ENCODE results near the gene HEMGN.

DNA sequence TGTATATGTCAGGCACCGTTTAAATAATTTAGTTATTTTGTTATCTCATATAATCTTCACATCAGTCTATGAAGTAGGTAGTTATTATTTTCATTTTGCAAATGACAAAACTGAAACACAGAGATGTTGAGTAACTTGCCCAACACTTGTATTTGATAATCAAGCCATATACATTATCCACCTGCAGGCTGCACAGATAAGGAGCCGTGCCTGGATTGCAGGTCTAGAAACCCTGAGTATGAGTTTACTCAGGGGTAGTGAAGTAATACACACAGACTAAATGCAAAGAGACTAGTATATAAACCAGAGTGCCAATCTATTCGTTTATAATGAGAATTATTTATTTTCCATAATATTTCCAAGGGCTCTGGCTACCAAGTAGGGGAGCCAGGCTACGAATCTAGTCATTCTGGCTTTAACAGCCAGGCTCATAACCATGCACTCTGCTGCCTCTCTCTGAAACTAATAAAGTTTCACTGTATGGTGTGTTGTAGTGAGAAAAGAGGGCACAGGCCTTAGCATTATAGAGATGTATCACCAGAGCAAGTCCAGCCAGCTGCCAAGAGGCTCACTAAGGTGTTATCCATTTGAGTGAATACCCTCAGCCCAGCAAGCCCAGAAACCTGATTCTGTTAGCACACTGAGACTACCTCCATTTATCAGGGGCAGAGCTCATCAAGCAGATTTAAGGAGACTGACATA is 4.5 kb downstream of the HEMGN start:
- TF ChIP-seq, protein P1, sequence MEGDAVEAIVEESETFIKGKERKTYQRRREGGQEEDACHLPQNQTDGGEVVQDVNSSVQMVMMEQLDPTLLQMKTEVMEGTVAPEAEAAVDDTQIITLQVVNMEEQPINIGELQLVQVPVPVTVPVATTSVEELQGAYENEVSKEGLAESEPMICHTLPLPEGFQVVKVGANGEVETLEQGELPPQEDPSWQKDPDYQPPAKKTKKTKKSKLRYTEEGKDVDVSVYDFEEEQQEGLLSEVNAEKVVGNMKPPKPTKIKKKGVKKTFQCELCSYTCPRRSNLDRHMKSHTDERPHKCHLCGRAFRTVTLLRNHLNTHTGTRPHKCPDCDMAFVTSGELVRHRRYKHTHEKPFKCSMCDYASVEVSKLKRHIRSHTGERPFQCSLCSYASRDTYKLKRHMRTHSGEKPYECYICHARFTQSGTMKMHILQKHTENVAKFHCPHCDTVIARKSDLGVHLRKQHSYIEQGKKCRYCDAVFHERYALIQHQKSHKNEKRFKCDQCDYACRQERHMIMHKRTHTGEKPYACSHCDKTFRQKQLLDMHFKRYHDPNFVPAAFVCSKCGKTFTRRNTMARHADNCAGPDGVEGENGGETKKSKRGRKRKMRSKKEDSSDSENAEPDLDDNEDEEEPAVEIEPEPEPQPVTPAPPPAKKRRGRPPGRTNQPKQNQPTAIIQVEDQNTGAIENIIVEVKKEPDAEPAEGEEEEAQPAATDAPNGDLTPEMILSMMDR (IDR thresholded peaks at IDR 0.05; ENCODE audit: poor library complexity, severe bottlenecking) = no peak
- no peak for TF ChIP-seq SMC3 (conservative IDR thresholded peaks at IDR 0.05; ENCODE audit: poor library complexity)
- TF ChIP-seq EP300 (conservative IDR thresholded peaks at IDR 0.05; ENCODE audit: poor library complexity, severe bottlenecking) = no peak
- TF ChIP-seq RAD21 (conservative IDR thresholded peaks at IDR 0.05) = no peak
- TF ChIP-seq, protein P2, sequence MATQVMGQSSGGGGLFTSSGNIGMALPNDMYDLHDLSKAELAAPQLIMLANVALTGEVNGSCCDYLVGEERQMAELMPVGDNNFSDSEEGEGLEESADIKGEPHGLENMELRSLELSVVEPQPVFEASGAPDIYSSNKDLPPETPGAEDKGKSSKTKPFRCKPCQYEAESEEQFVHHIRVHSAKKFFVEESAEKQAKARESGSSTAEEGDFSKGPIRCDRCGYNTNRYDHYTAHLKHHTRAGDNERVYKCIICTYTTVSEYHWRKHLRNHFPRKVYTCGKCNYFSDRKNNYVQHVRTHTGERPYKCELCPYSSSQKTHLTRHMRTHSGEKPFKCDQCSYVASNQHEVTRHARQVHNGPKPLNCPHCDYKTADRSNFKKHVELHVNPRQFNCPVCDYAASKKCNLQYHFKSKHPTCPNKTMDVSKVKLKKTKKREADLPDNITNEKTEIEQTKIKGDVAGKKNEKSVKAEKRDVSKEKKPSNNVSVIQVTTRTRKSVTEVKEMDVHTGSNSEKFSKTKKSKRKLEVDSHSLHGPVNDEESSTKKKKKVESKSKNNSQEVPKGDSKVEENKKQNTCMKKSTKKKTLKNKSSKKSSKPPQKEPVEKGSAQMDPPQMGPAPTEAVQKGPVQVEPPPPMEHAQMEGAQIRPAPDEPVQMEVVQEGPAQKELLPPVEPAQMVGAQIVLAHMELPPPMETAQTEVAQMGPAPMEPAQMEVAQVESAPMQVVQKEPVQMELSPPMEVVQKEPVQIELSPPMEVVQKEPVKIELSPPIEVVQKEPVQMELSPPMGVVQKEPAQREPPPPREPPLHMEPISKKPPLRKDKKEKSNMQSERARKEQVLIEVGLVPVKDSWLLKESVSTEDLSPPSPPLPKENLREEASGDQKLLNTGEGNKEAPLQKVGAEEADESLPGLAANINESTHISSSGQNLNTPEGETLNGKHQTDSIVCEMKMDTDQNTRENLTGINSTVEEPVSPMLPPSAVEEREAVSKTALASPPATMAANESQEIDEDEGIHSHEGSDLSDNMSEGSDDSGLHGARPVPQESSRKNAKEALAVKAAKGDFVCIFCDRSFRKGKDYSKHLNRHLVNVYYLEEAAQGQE (IDR thresholded peaks at IDR 0.05; ENCODE audit: borderline replicate concordance) = no peak
